HCT116 (cell line): Measurements from ENCODE around the gene TBC1D1. TPM values are rescaled to one million over a fixed set of nuclear protein-coding genes. Genes with fewer than 3 reads are reported as not detected.

Experiments
- ATAC-seq: fragments of 200-7000 bp; cut with Tn5 transposase; 2 replicates; pipeline ENCODE4 v1.9.1; 2020; ENCODE audit warnings: mild to moderate bottlenecking, moderate library complexity
- BruUV-seq: library from RNA; stranded (reverse); fragments of 400-500 nt; replicated peaks from 2 replicates; lab custom pipeline; 2021; lab: Mats Ljungman, UMichigan
- CTCF ChIA-PET: fragments of 300-600 bp; sonication (Branson Sonifier 250); formaldehyde crosslinking; loops from one replicate; lab custom pipeline; 2021; ENCODE audit warnings: antibody characterized with exemption; lab: Charles Lee
- POLR2A ChIA-PET: fragments of 300-600, 350-600 bp; sonication (Branson Sonifier 250); formaldehyde crosslinking; loops from one replicate; lab custom pipeline; 2021; ENCODE audit warnings: antibody characterized with exemption; lab: Charles Lee
- RAD21 ChIA-PET, 2 experiments: fragments of 300-600 bp; sonication (Branson Sonifier 250); formaldehyde crosslinking; loops; one replicate each; lab custom pipeline; 2023; ENCODE audit warnings: low total read pairs in 2 of 2; ENCODE audit not compliant: uncharacterized antibody in 2 of 2, unreplicated experiment in 2 of 2, low non-redundant PET in 1 of 2; lab: Charles Lee
- DNase-seq: peaks from one replicate; pipeline ENCODE4 v3.0.0-alpha.2; 2010; ENCODE audit warnings: low read depth, low spot score
- H2AFZ ChIP-seq: fragments of 200-600 bp; shearing (Covaris generic), sonication (generic); 2 replicates; pipeline ENCODE4 v1.6.1; 2017; ENCODE audit warnings: low read depth, mixed run types, mixed read lengths, antibody characterized with exemption, low read length; ENCODE audit not compliant: poor library complexity, severe bottlenecking
- H3K27ac ChIP-seq: 2 replicates; pipeline ENCODE4 v1.5.1; 2012; ENCODE audit warnings: low read depth, low read length
- H3K27me3 ChIP-seq: fragments of 200-600 bp; sonication (generic); 2 replicates; pipeline ENCODE4 v1.6.1; 2016; ENCODE audit warnings: mixed run types, low read length, mixed read lengths; ENCODE audit not compliant: insufficient read depth
- H3K36me3 ChIP-seq, 2 experiments: fragments of 200-500 bp in 1 of 2; fragments of 200-600 bp in 1 of 2; sonication (Bioruptor generic) in 1 of 2; sonication (generic) in 1 of 2; 2 replicates each; pipeline versions ENCODE4 v1.5.1 to v1.6.1; 2014 to 2016; ENCODE audit warnings: low read length in 2 of 2, inconsistent platforms in 1 of 2, mixed read lengths in 1 of 2, mixed run types in 1 of 2; ENCODE audit not compliant: insufficient read depth in 2 of 2, control insufficient read depth in 1 of 2
- H3K4me1 ChIP-seq, 2 experiments: fragments of 200-600 bp in 1 of 2; sonication (generic) in 1 of 2; 2 replicates each; pipeline versions ENCODE4 v1.5.1 to v1.6.1; 2012 to 2017; ENCODE audit warnings: low read length in 2 of 2, inconsistent platforms in 1 of 2, mild to moderate bottlenecking in 1 of 2, mixed read lengths in 1 of 2, mixed run types in 1 of 2, moderate library complexity in 1 of 2; ENCODE audit not compliant: insufficient read depth in 2 of 2, control insufficient read depth in 1 of 2
- H3K4me2 ChIP-seq: fragments of 200-600 bp; sonication (generic); 2 replicates; pipeline ENCODE4 v1.6.1; 2017; ENCODE audit warnings: mixed run types, low read length, mixed read lengths
- H3K4me3 ChIP-seq, 2 experiments: fragments of 200-600 bp in 1 of 2; sonication (generic) in 1 of 2; replicated peaks in 1 of 2; 2 replicates each; pipeline ENCODE4 v1.5.1; 2011 to 2016; ENCODE audit warnings: low read length in 2 of 2, control low read depth in 1 of 2, low read depth in 1 of 2, mild to moderate bottlenecking in 1 of 2, mixed read lengths in 1 of 2, mixed run types in 1 of 2
- H3K79me2 ChIP-seq: fragments of 200-600 bp; sonication (generic); 2 replicates; pipeline ENCODE4 v1.6.1; 2017; ENCODE audit warnings: mild to moderate bottlenecking, mixed run types, low read length, moderate library complexity, mixed read lengths; ENCODE audit not compliant: insufficient read depth
- H3K9ac ChIP-seq: fragments of 200-600 bp; sonication (generic); 2 replicates; pipeline ENCODE4 v1.6.1; 2016; ENCODE audit warnings: low read length, mixed read lengths
- H3K9me2 ChIP-seq: fragments of 200-600 bp; sonication (generic), shearing (Covaris generic); 2 replicates; pipeline ENCODE4 v1.6.1; 2017; ENCODE audit warnings: mixed run types, mild to moderate bottlenecking, moderate library complexity; ENCODE audit not compliant: insufficient read depth
- H3K9me3 ChIP-seq, 2 experiments: fragments of 200-500 bp in 1 of 2; fragments of 200-600 bp in 1 of 2; sonication (Bioruptor generic) in 1 of 2; sonication (generic) in 1 of 2; 2 replicates each; pipeline ENCODE4 v1.6.1; 2014 to 2017; ENCODE audit warnings: low read length in 2 of 2, mixed read lengths in 2 of 2, inconsistent platforms in 1 of 2, low read depth in 1 of 2, mild to moderate bottlenecking in 1 of 2, mixed run types in 1 of 2, moderate library complexity in 1 of 2; ENCODE audit not compliant: control insufficient read depth in 1 of 2, insufficient read depth in 1 of 2
- H4K20me1 ChIP-seq: fragments of 200-600 bp; sonication (generic), shearing (Covaris generic); 2 replicates; pipeline ENCODE4 v1.6.1; 2017; ENCODE audit warnings: mixed run types, mild to moderate bottlenecking, moderate library complexity; ENCODE audit not compliant: insufficient read depth
- JUND ChIP-seq: IDR thresholded peaks from 2 replicates; pipeline ENCODE4 v1.6.1; 2012
- POLR2A ChIP-seq: IDR thresholded peaks from 2 replicates; pipeline ENCODE4 v1.7.0; 2011; ENCODE audit warnings: borderline replicate concordance; ENCODE audit not compliant: insufficient read depth, insufficient read length; ENCODE audit errors: extremely low read depth
- SIN3A ChIP-seq: IDR thresholded peaks from 2 replicates; pipeline ENCODE4 v1.6.1; 2012; ENCODE audit warnings: low read depth
- TCF7L2 ChIP-seq: IDR thresholded peaks from 2 replicates; pipeline ENCODE4 v1.7.0; 2011; ENCODE audit warnings: borderline replicate concordance, inconsistent platforms; ENCODE audit not compliant: insufficient read depth, insufficient read length; ENCODE audit errors: extremely low read depth
- YY1 ChIP-seq: IDR thresholded peaks from 2 replicates; pipeline ENCODE4 v1.6.1; 2011; ENCODE audit warnings: low read length, low read depth, moderate library complexity, mild to moderate bottlenecking; ENCODE audit not compliant: insufficient replicate concordance; ENCODE audit errors: extremely low read depth
- intact Hi-C: fragments of 100-400 bp; cut with micrococcal nuclease; formaldehyde crosslinking; loops from 2 replicates; pipeline ENCODE4 v1.10.0; 2022
- total RNA-seq: library from RNA; stranded (reverse); gene quantifications from one replicate; pipeline ENCODE4 v1.2.1, GENCODE V29; 2021; ENCODE audit not compliant: unreplicated experiment
- TF ChIP-seq, protein P1 (sequence below), 3 experiments: fragments of 200-600 bp in 1 of 3; sonication (generic) in 1 of 3; IDR thresholded peaks in 2 of 3; conservative IDR thresholded peaks in 1 of 3; 2 replicates each; pipeline ENCODE4 v1.5.1; 2012 to 2017; ENCODE audit warnings: low read depth in 2 of 3, low read length in 2 of 3, antibody characterized with exemption in 1 of 3, borderline replicate concordance in 1 of 3, control low read depth in 1 of 3, mild to moderate bottlenecking in 1 of 3, mixed read lengths in 1 of 3, mixed run types in 1 of 3, moderate library complexity in 1 of 3; ENCODE audit not compliant: insufficient read depth in 1 of 3
- TF ChIP-seq, protein P2 (sequence below): IDR thresholded peaks from 2 replicates; pipeline ENCODE4 v1.6.1; 2012; ENCODE audit warnings: low read depth
- TF ChIP-seq, protein P3 (sequence below): IDR thresholded peaks from 2 replicates; pipeline ENCODE4 v1.6.1; 2011; ENCODE audit warnings: mild to moderate bottlenecking, low read length, moderate library complexity; ENCODE audit not compliant: insufficient replicate concordance; ENCODE audit errors: extremely low read depth

Gene TBC1D1
- total RNA-seq, 1 experiment from 2014 or later, result 82.7 TPM

DNA sequence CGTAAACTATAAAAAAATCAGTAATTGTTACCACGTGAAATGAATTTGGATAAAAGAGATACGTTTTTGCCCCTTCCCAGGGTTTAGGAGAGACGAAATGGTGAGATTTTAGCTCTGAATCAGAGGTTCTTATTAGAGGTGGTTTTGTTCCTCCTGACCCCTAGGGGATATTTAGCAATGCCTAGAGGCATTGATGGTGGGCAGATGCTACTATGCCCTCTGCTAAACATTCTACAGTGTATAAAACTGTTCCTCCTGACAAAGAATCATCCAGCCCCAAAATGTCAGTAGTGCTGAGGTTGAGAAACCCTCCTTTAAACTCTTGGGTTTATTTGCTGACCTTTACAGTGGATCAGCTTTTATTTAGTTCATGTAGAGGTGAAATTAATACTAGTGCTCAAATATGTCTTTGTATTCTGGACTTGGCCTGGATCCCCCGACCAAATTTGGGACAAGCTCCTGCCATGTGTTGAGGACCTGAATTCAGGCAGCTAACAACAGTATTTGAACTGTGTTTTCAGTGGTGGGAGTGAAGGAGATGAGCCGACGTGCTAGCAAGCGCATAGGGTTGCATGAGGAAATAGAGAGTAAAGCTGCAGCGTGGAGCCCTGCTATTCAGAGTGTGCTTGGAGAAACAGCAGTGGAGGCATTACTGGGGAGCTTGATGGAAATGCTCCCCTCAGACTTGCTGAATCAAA lies 195.4 kb downstream of the TBC1D1 start:
- Histone ChIP-seq H3K36me3 (0 out of 4 replicates have a peak, but pooled peaks cover 0 to 5% of the 10 kb centered on the region in 2 experiments), H3K27me3 (no peaks in the 10 kb centered on the region), H3K27ac (no peak overlapping the region), H3K4me2 (no peak overlapping the region), H4K20me1 (no peaks in the 10 kb centered on the region), H3K9ac (no peak overlapping the region), H3K4me1 (peaks cover 0 to 6% of the 10 kb centered on the region in 2 experiments; a peak in 1 of 4 replicates), H3K9me3 (no peaks in the 10 kb centered on the region), H3K79me2 (no peaks in the 10 kb centered on the region), H2AFZ (no peak overlapping the region)
- DNase-seq, result no peak
- ChIA-PET POLR2A (no interaction called here), CTCF (no interaction called here)
- ATAC-seq, result no peak
- TF ChIP-seq, protein P1, sequence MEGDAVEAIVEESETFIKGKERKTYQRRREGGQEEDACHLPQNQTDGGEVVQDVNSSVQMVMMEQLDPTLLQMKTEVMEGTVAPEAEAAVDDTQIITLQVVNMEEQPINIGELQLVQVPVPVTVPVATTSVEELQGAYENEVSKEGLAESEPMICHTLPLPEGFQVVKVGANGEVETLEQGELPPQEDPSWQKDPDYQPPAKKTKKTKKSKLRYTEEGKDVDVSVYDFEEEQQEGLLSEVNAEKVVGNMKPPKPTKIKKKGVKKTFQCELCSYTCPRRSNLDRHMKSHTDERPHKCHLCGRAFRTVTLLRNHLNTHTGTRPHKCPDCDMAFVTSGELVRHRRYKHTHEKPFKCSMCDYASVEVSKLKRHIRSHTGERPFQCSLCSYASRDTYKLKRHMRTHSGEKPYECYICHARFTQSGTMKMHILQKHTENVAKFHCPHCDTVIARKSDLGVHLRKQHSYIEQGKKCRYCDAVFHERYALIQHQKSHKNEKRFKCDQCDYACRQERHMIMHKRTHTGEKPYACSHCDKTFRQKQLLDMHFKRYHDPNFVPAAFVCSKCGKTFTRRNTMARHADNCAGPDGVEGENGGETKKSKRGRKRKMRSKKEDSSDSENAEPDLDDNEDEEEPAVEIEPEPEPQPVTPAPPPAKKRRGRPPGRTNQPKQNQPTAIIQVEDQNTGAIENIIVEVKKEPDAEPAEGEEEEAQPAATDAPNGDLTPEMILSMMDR (IDR thresholded peaks at IDR 0.05 in 2 of 3, conservative IDR thresholded peaks at IDR 0.05 in 1 of 3; ENCODE audit: borderline replicate concordance in 1 of 3, insufficient read depth in 1 of 3, low read depth in 2 of 3, low read length in 2 of 3), result no peak
- TF ChIP-seq TCF7L2 (no peak), YY1 (no peak), SIN3A (no peak), POLR2A (no peak), JUND (no peak)
- TF ChIP-seq, protein P2, sequence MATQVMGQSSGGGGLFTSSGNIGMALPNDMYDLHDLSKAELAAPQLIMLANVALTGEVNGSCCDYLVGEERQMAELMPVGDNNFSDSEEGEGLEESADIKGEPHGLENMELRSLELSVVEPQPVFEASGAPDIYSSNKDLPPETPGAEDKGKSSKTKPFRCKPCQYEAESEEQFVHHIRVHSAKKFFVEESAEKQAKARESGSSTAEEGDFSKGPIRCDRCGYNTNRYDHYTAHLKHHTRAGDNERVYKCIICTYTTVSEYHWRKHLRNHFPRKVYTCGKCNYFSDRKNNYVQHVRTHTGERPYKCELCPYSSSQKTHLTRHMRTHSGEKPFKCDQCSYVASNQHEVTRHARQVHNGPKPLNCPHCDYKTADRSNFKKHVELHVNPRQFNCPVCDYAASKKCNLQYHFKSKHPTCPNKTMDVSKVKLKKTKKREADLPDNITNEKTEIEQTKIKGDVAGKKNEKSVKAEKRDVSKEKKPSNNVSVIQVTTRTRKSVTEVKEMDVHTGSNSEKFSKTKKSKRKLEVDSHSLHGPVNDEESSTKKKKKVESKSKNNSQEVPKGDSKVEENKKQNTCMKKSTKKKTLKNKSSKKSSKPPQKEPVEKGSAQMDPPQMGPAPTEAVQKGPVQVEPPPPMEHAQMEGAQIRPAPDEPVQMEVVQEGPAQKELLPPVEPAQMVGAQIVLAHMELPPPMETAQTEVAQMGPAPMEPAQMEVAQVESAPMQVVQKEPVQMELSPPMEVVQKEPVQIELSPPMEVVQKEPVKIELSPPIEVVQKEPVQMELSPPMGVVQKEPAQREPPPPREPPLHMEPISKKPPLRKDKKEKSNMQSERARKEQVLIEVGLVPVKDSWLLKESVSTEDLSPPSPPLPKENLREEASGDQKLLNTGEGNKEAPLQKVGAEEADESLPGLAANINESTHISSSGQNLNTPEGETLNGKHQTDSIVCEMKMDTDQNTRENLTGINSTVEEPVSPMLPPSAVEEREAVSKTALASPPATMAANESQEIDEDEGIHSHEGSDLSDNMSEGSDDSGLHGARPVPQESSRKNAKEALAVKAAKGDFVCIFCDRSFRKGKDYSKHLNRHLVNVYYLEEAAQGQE, result no peak
- TF ChIP-seq, protein P3, sequence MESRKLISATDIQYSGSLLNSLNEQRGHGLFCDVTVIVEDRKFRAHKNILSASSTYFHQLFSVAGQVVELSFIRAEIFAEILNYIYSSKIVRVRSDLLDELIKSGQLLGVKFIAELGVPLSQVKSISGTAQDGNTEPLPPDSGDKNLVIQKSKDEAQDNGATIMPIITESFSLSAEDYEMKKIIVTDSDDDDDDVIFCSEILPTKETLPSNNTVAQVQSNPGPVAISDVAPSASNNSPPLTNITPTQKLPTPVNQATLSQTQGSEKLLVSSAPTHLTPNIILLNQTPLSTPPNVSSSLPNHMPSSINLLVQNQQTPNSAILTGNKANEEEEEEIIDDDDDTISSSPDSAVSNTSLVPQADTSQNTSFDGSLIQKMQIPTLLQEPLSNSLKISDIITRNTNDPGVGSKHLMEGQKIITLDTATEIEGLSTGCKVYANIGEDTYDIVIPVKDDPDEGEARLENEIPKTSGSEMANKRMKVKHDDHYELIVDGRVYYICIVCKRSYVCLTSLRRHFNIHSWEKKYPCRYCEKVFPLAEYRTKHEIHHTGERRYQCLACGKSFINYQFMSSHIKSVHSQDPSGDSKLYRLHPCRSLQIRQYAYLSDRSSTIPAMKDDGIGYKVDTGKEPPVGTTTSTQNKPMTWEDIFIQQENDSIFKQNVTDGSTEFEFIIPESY, result no peak
- TF ChIP-seq, all 23 proteins: peak for 0
- BruUV-seq, result no TSS peak
- Histone ChIP-seq H3K4me3 (no peak overlapping the region), H3K9me2 (no peaks in the 10 kb centered on the region)
- intact Hi-C loops, result no loop called here
- RAD21 ChIA-PET, result no interaction called here
